ENCODE measurements around the gene HIPK2.

The HIPK2 gene

GRCh38 chr7:139725077-139725476 lies 52.7 kb downstream of the HIPK2 start:
- H3K36me3 ChIP-seq (ENCODE audit: control insufficient read depth in 2 of 2, insufficient read depth in 2 of 2, low read length in 2 of 2) = no peaks in the 10 kb centered on the region
- H3K4me3 ChIP-seq (ENCODE audit: low read length in 2 of 2) = no peak overlapping the region
- no peaks in the 10 kb centered on the region for H3K27me3 ChIP-seq (ENCODE audit: control insufficient read depth in 1 of 2, insufficient read depth in 2 of 2, low read length in 2 of 2)
- peaks cover 16% of the 10 kb centered on the region for H3K4me1 ChIP-seq (ENCODE audit: control insufficient read depth, insufficient read depth, low read length)
- H3K9ac ChIP-seq (ENCODE audit: low read length in 2 of 2) = no peak overlapping the region
- no peak overlapping the region for H3K27ac ChIP-seq (ENCODE audit: low read length)
- no peaks in the 10 kb centered on the region for H3K9me3 ChIP-seq (ENCODE audit: control insufficient read depth in 2 of 2, low read length in 2 of 2)

GRCh38 chr7:139722604-139723003 lies 55.2 kb downstream of the HIPK2 start:
- no peaks in the 10 kb centered on the region for H3K36me3 ChIP-seq (ENCODE audit: control insufficient read depth in 2 of 2, insufficient read depth in 2 of 2, low read length in 2 of 2)
- H3K9ac ChIP-seq (ENCODE audit: low read length in 2 of 2) = no peak overlapping the region
- no peaks in the 10 kb centered on the region for H3K9me3 ChIP-seq (ENCODE audit: control insufficient read depth in 2 of 2, low read length in 2 of 2)
- peaks cover 13% of the 10 kb centered on the region for H3K4me1 ChIP-seq (ENCODE audit: control insufficient read depth, insufficient read depth, low read length)
- H3K27ac ChIP-seq (ENCODE audit: low read length) = no peak overlapping the region
- H3K4me3 ChIP-seq (ENCODE audit: low read length in 2 of 2) = no peak overlapping the region
- no peaks in the 10 kb centered on the region for H3K27me3 ChIP-seq (ENCODE audit: control insufficient read depth in 1 of 2, insufficient read depth in 2 of 2, low read length in 2 of 2)

GRCh38 chr7:139721821-139722220 lies 56.0 kb downstream of the HIPK2 start:
- peaks cover 13% of the 10 kb centered on the region for H3K4me1 ChIP-seq (ENCODE audit: control insufficient read depth, insufficient read depth, low read length)
- H3K27me3 ChIP-seq (ENCODE audit: control insufficient read depth in 1 of 2, insufficient read depth in 2 of 2, low read length in 2 of 2) = no peaks in the 10 kb centered on the region
- no peak overlapping the region for H3K27ac ChIP-seq (ENCODE audit: low read length)
- no peak overlapping the region for H3K4me3 ChIP-seq (ENCODE audit: low read length in 2 of 2)
- H3K36me3 ChIP-seq (ENCODE audit: control insufficient read depth in 2 of 2, insufficient read depth in 2 of 2, low read length in 2 of 2) = peaks cover 0 to 2% of the 10 kb centered on the region in 2 donors
- H3K9ac ChIP-seq (ENCODE audit: low read length in 2 of 2) = no peak overlapping the region
- H3K9me3 ChIP-seq (ENCODE audit: control insufficient read depth in 2 of 2, low read length in 2 of 2) = no peaks in the 10 kb centered on the region

GRCh38 chr7:139721417-139721816 lies 56.4 kb downstream of the HIPK2 start:
- H3K4me3 ChIP-seq (ENCODE audit: low read length in 2 of 2) = no peak overlapping the region
- no peaks in the 10 kb centered on the region for H3K27me3 ChIP-seq (ENCODE audit: control insufficient read depth in 1 of 2, insufficient read depth in 2 of 2, low read length in 2 of 2)
- peaks cover 13% of the 10 kb centered on the region for H3K4me1 ChIP-seq (ENCODE audit: control insufficient read depth, insufficient read depth, low read length)
- no peak overlapping the region for H3K9ac ChIP-seq (ENCODE audit: low read length in 2 of 2)
- no peak overlapping the region for H3K27ac ChIP-seq (ENCODE audit: low read length)
- H3K36me3 ChIP-seq (ENCODE audit: control insufficient read depth in 2 of 2, insufficient read depth in 2 of 2, low read length in 2 of 2) = peaks cover 4 to 5% of the 10 kb centered on the region in 2 donors
- no peaks in the 10 kb centered on the region for H3K9me3 ChIP-seq (ENCODE audit: control insufficient read depth in 2 of 2, low read length in 2 of 2)

- Histone ChIP-seq H3K4me1 (ENCODE audit: control insufficient read depth, insufficient read depth, low read length) (peaks cover 13% of the 10 kb centered on the region), H3K36me3 (ENCODE audit: control insufficient read depth in 2 of 2, insufficient read depth in 2 of 2, low read length in 2 of 2) (peaks cover 9 to 12% of the 10 kb centered on the region in 2 donors), H3K4me3 (ENCODE audit: low read length in 2 of 2) (no peak overlapping the region), H3K27ac (ENCODE audit: low read length) (no peak overlapping the region), H3K9ac (ENCODE audit: low read length in 2 of 2) (no peak overlapping the region), H3K9me3 (ENCODE audit: control insufficient read depth in 2 of 2, low read length in 2 of 2) (no peaks in the 10 kb centered on the region), H3K27me3 (ENCODE audit: control insufficient read depth in 1 of 2, insufficient read depth in 2 of 2, low read length in 2 of 2) (no peaks in the 10 kb centered on the region)
Measured at GRCh38 chr7:139720705-139721231, 57.0 kb downstream of the HIPK2 start.

GRCh38 chr7:139720186-139720585 lies 57.6 kb downstream of the HIPK2 start:
- Histone ChIP-seq H3K4me1 (ENCODE audit: control insufficient read depth, insufficient read depth, low read length) (peaks cover 12% of the 10 kb centered on the region), H3K9me3 (ENCODE audit: control insufficient read depth in 2 of 2, low read length in 2 of 2) (no peaks in the 10 kb centered on the region), H3K36me3 (ENCODE audit: control insufficient read depth in 2 of 2, insufficient read depth in 2 of 2, low read length in 2 of 2) (peaks cover 14 to 18% of the 10 kb centered on the region in 2 donors), H3K27ac (ENCODE audit: low read length) (no peak overlapping the region), H3K27me3 (ENCODE audit: control insufficient read depth in 1 of 2, insufficient read depth in 2 of 2, low read length in 2 of 2) (no peaks in the 10 kb centered on the region), H3K9ac (ENCODE audit: low read length in 2 of 2) (no peak overlapping the region), H3K4me3 (ENCODE audit: low read length in 2 of 2) (no peak overlapping the region)

GRCh38 chr7:139718859-139719258 lies 58.9 kb downstream of the HIPK2 start:
- Histone ChIP-seq H3K4me1 (ENCODE audit: control insufficient read depth, insufficient read depth, low read length) (peaks cover 10% of the 10 kb centered on the region), H3K4me3 (ENCODE audit: low read length in 2 of 2) (no peak overlapping the region), H3K9ac (ENCODE audit: low read length in 2 of 2) (no peak overlapping the region), H3K9me3 (ENCODE audit: control insufficient read depth in 2 of 2, low read length in 2 of 2) (no peaks in the 10 kb centered on the region), H3K27me3 (ENCODE audit: control insufficient read depth in 1 of 2, insufficient read depth in 2 of 2, low read length in 2 of 2) (no peaks in the 10 kb centered on the region), H3K27ac (ENCODE audit: low read length) (no peak overlapping the region), H3K36me3 (ENCODE audit: control insufficient read depth in 2 of 2, insufficient read depth in 2 of 2, low read length in 2 of 2) (peaks cover 18 to 24% of the 10 kb centered on the region in 2 donors)

GRCh38 chr7:139718141-139718540 lies 59.7 kb downstream of the HIPK2 start:
- Histone ChIP-seq H3K4me3 (ENCODE audit: low read length in 2 of 2) (no peak overlapping the region), H3K9ac (ENCODE audit: low read length in 2 of 2) (no peak overlapping the region), H3K4me1 (ENCODE audit: control insufficient read depth, insufficient read depth, low read length) (peaks cover 10% of the 10 kb centered on the region), H3K27ac (ENCODE audit: low read length) (no peak overlapping the region), H3K9me3 (ENCODE audit: control insufficient read depth in 2 of 2, low read length in 2 of 2) (no peaks in the 10 kb centered on the region), H3K27me3 (ENCODE audit: control insufficient read depth in 1 of 2, insufficient read depth in 2 of 2, low read length in 2 of 2) (no peaks in the 10 kb centered on the region), H3K36me3 (ENCODE audit: control insufficient read depth in 2 of 2, insufficient read depth in 2 of 2, low read length in 2 of 2) (peaks cover 18 to 24% of the 10 kb centered on the region in 2 donors)

- no peak overlapping the region for H3K9ac ChIP-seq (ENCODE audit: low read length in 2 of 2)
- peaks cover 18 to 24% of the 10 kb centered on the region in 2 donors for H3K36me3 ChIP-seq (ENCODE audit: control insufficient read depth in 2 of 2, insufficient read depth in 2 of 2, low read length in 2 of 2)
- no peak overlapping the region for H3K27ac ChIP-seq (ENCODE audit: low read length)
- no peaks in the 10 kb centered on the region for H3K27me3 ChIP-seq (ENCODE audit: control insufficient read depth in 1 of 2, insufficient read depth in 2 of 2, low read length in 2 of 2)
- no peaks in the 10 kb centered on the region for H3K9me3 ChIP-seq (ENCODE audit: control insufficient read depth in 2 of 2, low read length in 2 of 2)
- no peak overlapping the region for H3K4me3 ChIP-seq (ENCODE audit: low read length in 2 of 2)
- peaks cover 5% of the 10 kb centered on the region for H3K4me1 ChIP-seq (ENCODE audit: control insufficient read depth, insufficient read depth, low read length)
Measured at GRCh38 chr7:139716156-139716942, 61.4 kb downstream of the HIPK2 start.

- Histone ChIP-seq H3K27ac (ENCODE audit: low read length) (no peak overlapping the region), H3K9me3 (ENCODE audit: control insufficient read depth in 2 of 2, low read length in 2 of 2) (no peaks in the 10 kb centered on the region), H3K9ac (ENCODE audit: low read length in 2 of 2) (no peak overlapping the region), H3K27me3 (ENCODE audit: control insufficient read depth in 1 of 2, insufficient read depth in 2 of 2, low read length in 2 of 2) (no peaks in the 10 kb centered on the region), H3K4me3 (ENCODE audit: low read length in 2 of 2) (no peak overlapping the region), H3K36me3 (ENCODE audit: control insufficient read depth in 2 of 2, insufficient read depth in 2 of 2, low read length in 2 of 2) (peaks cover 18 to 24% of the 10 kb centered on the region in 2 donors), H3K4me1 (ENCODE audit: control insufficient read depth, insufficient read depth, low read length) (no peaks in the 10 kb centered on the region)
Measured at GRCh38 chr7:139715194-139715815, 62.5 kb downstream of the HIPK2 start.

Data from stomach smooth muscle (tissue), 2 donors.